Stimulated activated CD4-positive, alpha-beta T cell treated with anti-CD3 and anti-CD28 coated beads, Interleukin-2, amount 100 ng/mL, for 24 hours (primary cell): Measurements from ENCODE around the gene ADCK1.
A peak's percentile ranks its signal among the peaks of the same experiment; 100 is the strongest.

Experiments
- DNase-seq, 2 donors: peaks; one replicate each; pipeline ENCODE4 v3.0.0-alpha.2; 2020

Gene ADCK1

GRCh38 chr14:77961847-77962580 is 162.1 kb downstream of the ADCK1 start:
- DNase-seq = no peak

- DNase-seq = no peak
Observed at GRCh38 chr14:77962731-77963520, 163.0 kb downstream of the ADCK1 start.

DNA sequence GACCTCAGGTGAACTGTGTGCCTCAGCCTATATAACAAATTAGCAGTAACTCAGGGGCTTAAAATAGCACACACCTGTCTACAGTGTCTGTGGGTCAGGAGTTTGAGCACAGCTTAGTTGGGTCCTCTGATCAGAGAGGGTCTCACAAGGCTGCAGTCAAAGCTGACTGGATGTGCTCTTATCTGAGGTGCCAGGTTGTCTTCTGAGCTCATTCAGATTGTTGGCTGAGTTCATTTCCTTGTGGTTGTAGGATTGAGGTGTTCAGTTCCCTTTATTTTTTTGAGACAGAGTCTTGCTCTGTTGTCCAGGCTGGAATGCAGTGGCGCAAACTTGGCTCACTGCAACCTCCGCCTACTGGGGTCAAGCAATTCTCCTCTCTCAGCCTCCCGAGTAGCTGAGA is 164.7 kb downstream of the ADCK1 start:
- no peak for DNase-seq

DNA sequence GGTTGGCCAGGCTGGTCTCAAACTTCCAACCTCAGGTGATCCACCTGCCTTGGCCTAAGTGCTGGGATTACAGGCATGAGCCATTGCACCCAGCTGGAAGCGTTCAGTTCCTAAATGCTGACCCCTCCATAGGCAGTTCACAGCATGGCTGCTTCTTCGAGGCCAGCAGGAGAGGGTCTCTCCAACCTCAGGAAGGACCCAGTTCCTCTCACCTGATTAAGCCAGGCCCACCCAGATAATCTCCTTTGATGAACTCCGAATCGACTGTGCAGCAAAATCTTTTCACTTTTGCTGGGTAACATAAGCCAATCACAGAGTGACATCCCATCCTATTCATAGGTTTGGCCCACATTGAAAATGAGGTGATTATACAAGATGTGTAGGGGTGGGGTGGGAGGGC is 165.1 kb downstream of the ADCK1 start:
- no peak for DNase-seq

DNA sequence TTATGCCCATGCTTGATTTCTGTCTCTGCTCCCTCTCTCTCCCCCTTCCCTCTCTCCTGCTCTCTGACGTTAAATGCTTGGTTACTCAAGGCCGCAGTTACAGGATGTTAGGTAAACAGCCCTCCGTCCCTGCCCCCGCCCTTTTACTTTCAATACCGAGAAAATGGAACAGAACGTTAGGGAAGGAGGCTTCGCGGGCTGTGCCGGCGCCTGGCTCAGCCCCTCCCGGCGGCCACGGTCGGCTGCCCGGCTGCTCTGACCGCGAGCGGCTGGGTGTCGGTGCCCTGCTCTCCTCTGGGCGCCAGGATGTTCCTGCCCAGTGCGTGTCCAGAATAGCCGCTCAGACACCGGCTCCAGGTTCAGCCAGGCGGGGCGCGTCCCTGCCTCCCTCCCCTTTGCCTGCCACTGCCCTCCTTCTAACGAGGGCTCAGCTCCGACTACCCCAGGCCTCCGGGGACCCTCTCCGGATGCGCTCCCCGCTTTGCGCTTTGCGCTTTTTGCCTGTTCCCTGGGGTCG is 166.1 kb downstream of the ADCK1 start:
- peak in 1 of 2 donors; percentile 2 for DNase-seq

GRCh38 chr14:77967110-77967509 is 167.2 kb downstream of the ADCK1 start:
- no peak for DNase-seq

- DNase-seq = no peak
Observed at GRCh38 chr14:77970646-77971045, 170.7 kb downstream of the ADCK1 start.

DNA sequence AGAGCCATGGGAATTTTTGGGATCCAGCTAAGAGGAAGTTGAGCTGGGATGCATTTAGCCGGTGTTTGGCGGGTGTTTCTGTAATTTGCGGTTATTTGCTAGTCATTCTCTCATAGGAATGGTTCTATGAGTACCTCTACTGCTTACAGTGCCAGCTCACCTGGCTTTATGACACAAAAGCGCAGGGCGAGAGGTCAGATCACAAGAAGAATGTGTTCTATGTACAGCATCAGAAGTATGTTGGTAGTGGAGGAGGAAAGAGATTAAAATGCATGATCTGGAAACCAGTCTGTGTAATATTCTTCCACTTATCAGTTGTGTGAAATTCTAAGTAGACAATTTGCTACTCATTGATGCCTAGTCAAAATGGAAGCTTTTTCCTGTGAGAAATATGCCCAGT is 173.3 kb downstream of the ADCK1 start:
- DNase-seq = no peak

- no peak for DNase-seq
Observed at GRCh38 chr14:77976591-77976990, 176.7 kb downstream of the ADCK1 start.

GRCh38 chr14:77979171-77979570 is 179.3 kb downstream of the ADCK1 start:
- DNase-seq = no peak

DNA sequence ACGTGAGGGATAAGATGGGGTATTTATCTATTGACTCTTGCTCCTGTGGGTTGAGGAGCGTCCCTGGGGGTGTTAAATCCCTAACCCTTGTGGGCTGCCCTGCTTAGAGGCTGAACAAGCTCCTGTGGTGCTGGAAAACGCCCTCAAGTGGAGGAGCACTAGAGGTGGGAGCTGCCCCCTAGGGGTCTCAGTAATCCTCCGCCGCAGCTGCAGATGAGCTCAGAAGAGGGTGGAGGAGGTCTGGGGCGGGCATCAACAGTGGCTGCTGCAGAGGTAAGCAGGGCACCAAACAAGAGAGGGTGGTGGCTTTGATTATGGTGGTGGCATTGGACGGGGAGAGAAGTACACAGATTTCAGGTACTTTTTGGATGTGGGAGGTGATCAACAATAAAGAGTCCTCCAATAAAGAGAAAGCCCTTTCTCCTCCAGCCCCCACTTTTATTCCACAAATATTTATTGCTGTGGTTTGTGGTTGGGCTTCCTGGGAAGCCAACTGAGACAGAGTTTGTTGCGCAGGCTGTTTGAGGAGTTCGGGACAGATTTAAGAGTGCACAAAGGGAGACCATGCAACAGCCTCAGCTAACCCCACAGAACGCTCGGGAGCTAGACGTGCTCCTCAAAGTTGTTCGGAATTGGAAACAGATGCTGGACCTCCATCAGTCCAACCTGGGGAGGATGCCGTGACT is 179.9 kb downstream of the ADCK1 start:
- DNase-seq = no peak

DNA sequence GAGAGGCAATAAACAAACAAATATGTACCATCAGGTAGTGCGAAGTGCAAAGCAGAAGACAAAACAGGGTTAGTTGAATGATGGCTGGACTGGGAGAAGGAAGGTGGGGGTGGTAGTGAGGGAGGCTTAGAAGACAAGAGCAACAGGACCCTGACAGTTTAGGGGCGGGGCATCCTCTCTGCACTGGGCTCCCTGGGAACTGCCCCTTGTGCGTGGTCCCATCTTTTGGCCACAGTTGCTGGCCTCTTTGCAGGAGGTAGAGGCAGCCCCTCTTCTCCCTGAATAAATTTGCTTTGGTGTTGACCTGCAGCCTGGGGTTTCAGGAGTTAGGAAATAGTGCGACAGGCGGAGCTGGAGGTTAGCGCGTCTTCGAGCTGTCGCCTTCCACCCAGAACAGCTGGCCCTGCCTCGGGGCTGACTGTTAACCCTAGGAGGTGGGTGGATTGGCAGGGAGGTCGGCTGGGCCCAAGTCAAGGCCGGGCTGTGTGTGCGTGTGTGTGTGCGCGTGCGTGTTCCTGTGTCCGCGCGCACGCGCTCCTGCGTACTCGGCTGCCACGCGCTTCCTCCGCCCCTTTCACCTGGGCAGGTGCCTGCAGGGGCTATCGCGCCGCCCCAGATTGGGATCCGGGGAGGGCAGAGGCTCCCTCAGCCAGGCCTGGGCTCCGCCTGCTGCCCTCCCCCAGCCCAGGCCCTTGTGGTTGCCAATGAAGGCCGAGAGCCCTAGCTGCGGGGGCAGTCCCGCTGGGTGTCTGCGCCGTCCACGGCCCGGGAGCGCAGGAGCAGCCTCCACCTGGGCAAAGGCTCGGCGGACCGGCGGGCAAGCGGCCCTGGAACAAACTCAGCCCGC is 180.8 kb downstream of the ADCK1 start:
- peak in 1 of 2 donors; percentile 9 for DNase-seq
